ENCODE measurements around the gene DISC1.

Gene DISC1

DNA sequence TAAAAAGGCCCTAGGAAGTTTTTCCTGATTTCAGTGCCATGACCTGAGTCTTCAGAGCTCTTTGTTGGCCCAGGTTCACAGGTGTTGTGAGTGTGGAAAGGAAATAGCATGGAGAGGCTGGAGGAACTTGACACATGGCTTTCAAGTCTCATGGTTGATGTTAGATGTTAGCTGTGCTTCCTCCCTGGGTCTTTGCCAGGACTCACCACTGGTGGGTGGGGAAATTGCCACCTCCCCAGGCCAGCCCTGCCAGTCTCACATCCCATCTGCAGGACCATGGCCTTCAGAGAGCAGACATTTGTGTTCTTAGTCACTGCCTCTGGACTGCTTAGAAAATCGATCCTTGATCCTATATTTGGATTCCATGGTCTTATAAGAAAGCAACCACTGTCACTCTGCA lies 383.2 kb downstream of the DISC1 start:
- no peak for DNase-seq (ENCODE audit: low read depth)

DNA sequence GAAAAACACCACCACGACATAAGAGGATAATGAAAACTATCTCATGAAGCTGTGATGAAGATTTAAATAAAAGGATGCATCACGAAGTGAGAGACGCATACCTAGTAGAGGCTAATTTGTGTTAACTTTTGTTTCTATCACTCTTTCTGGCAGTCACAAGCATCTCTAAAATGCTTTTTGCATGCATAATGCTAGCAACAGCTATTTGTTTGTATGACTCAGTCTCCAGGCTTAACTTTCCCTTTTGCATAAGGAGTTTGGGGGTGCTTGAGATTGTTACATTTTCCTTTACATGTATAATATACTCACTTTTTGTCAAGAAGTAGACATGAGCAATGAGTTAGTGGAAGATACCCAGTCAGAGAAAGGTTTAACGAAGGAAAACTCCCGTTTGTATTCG lies 385.4 kb downstream of the DISC1 start:
- DNase-seq (ENCODE audit: low read depth), result no peak

- no peak for DNase-seq (ENCODE audit: low read depth)
Observed at GRCh38 chr1:232012773-232013386, 386.3 kb downstream of the DISC1 start.

DNA sequence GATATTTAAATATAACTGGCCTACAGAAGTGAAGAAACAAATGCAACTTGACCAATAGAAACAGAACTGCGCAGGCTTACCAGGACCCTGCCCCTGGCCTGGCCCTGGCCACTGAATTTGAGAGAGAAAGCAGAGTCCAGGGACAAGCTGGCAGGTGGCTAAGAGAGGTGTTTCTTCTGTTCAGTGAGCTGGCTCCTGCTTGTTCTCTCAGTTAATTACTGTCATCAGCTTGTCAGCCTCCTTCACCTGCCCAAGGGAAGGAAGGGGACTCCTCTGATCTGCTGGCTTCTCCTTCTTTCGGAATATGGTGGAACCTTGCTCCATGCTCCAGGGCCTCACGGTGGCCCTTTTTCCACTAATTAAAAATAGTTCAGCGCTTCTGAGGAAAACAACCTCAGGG lies 388.4 kb downstream of the DISC1 start:
- DNase-seq (ENCODE audit: low read depth), result no peak

DNA sequence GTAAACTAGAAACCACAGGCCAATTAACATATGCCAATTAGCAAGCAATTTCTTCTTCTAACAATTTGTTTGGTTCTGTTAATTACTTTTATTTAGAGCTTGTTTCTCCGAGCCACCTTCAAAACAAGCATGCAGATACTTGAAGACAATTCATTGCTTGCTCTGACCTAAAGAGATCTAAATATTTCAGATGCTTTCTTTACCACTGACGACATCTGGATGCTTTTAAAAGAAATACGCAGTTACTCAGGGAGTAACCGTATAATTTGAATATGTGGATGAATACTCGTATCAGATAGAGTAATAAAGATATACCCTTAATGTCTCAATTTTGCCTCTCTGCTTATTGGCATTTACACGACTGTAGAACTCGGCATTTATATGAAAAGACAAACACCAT lies 390.0 kb downstream of the DISC1 start:
- DNase-seq (ENCODE audit: low read depth), result no peak

- no peak for DNase-seq (ENCODE audit: low read depth)
Observed at GRCh38 chr1:232017057-232017456, 390.5 kb downstream of the DISC1 start.

- DNase-seq (ENCODE audit: low read depth), result no peak
Observed at GRCh38 chr1:232017759-232018158, 391.2 kb downstream of the DISC1 start.

DNA sequence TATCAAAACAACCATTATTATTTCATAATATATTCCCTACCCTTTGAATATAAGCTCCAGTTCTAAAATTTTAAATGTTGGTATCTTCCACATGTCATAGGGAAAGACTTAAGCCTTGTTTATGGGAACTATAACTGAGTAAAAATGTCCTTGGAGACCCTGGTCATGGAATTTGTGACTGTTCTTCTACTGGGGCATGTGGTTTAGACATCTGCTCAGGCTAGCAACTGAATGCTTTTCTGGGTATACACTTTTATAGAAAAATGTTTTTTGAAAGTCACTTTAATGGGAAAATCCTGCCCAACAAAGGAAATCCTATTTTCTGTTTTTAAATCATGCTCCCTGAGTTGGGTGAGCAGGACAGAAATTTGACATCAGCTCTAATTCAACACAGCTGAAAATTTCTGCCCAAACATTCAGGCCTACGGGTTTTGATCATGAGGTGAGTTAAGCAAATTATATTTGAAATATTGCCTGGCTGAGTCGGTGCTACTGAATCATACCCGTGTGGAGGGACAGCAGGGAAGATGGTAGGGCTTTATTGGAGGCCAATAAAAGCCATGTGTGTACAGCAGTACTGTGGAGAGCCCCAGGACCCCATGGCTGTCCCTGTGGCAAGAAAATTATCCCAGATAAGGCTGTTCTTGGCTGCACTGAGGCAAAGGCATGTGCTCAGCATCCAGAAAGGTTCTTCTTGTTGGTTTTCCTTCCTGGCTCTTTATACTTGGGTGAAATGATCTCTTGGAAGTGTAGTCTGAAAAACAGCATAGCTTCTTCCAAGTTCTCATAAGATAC lies 391.8 kb downstream of the DISC1 start:
- DNase-seq (ENCODE audit: low read depth), result no peak

- no peak for DNase-seq (ENCODE audit: low read depth)
Observed at GRCh38 chr1:232019026-232019340, 392.4 kb downstream of the DISC1 start.

DNA sequence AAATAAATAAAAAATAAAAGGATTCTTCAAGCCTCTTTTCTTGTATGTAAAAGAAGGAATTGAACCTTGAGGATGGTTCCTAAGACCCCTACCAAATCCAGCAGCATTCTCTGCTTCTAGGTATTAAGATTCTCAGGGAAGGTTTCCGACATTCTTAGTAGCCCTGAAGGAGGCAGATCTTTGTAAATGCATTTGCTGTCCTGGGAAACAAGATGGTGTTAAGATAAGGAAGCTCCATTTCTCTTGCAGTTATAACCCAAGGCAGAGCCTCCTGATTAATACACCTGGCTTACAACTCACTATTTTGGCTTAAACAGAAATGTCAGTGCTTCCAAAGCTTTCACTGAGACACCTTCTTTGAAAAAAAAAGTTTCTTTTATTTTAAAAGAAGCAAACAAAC lies 393.8 kb downstream of the DISC1 start:
- no peak for DNase-seq (ENCODE audit: low read depth)

DNA sequence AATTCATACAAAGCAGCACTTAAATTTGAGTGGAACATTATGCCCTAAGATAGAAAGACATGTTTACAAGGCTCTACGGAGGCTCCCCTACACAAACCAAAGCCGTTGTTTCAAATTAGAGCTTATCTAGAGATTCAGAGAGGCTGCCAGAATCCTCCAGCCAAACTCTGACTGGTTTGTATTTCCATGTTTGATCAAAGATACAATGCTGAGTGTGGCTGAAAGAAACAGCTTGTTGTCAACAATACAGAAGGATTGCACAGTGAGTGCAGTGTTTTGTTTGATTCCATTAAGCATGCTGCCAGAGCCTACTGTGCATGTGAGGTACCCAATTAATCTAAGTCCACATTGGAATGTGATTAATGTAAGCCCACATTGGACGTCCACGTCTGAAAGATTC lies 402.7 kb downstream of the DISC1 start:
- DNase-seq (ENCODE audit: low read depth), result no peak

DNA sequence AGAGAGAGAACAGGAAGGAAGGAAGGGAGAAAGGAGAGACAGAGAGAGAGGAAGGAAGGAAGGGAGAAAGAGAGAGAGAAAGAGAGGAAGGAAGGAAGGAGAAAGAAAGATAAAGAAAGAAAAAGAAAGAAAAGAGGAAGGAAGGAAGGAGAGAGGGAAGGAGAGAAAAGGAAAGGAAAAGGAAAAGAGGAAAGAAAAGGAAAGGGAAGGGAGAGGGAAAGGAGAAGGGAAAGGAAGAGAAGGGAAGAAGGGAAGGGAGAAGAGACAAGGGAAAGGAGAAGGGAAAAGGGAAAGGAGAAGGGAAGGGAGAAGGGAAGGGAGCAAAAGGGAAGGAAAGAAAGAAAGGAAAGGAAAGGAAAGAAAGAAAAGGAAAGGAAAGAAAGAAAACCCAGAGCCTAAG lies 404.6 kb downstream of the DISC1 start:
- DNase-seq (ENCODE audit: low read depth), result no peak

GRCh38 chr1:232033285-232033684 lies 406.7 kb downstream of the DISC1 start:
- no peak for DNase-seq (ENCODE audit: low read depth)

- DNase-seq (ENCODE audit: low read depth), result no peak
Observed at GRCh38 chr1:232034556-232034955, 408.0 kb downstream of the DISC1 start.

DNA sequence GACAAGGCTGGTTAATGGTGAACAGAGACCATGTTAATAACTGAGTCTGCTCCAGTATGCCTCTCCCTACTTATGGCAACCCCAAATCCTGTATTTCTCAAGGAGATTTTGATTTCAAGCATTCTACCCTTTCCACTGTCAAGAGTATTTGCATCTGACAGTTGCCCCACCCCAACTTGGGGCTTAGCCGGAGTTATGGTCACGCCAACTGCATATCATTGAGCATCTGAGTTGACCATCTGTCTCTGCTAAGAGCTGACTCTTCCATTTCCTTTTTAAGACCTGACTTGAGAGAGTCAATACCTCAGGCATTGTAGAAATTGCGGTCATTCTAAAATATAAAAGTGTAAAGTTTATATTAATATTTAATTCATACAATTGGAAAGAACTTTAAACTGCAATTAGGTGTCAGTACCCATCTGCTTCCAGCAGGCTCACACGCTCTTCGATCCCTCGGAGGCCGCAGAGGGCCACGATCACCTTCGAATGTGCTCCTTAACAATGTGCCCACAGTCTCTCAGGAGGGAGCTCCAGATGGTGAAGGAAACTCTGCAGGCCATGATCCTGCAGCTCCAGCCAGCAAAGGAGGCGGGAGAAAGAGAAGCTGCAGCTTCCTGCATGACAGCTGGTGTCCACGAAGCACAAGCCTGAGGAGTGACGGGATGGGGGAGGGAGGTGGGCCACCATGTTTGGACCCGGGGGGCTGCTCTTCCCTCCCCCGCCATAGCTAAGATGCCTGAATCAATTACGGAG lies 409.8 kb downstream of the DISC1 start:
- no peak for DNase-seq (ENCODE audit: low read depth)

DNA sequence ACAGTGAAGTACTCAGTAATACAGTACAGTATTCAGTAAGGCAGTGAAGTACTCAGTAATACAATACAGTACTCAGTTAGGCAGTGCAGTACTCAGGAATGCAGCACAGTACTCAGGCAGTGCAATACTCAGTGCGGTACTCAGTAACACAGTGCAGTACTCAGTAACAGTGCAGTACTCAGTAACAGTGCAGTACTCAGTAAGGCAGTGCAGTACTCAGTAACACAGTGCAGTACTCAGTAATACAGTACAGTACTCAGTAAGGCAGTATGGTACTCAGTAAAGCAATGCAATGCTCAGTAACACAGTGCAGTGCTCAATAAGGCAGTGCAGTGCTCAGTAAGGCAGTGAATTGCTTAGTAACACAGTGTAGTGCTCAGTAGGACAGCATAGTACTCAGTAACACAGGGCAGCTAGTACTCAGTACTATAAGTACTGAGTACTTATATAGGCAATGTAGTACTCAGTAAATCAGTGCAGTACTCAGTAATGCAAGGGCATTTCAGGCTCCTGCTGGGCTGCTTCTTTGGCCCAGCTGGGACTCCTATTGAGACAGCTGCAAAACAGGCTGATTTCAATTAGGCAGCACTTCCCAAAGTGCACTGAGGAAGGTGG lies 411.3 kb downstream of the DISC1 start:
- DNase-seq (ENCODE audit: low read depth), result no peak

DNA sequence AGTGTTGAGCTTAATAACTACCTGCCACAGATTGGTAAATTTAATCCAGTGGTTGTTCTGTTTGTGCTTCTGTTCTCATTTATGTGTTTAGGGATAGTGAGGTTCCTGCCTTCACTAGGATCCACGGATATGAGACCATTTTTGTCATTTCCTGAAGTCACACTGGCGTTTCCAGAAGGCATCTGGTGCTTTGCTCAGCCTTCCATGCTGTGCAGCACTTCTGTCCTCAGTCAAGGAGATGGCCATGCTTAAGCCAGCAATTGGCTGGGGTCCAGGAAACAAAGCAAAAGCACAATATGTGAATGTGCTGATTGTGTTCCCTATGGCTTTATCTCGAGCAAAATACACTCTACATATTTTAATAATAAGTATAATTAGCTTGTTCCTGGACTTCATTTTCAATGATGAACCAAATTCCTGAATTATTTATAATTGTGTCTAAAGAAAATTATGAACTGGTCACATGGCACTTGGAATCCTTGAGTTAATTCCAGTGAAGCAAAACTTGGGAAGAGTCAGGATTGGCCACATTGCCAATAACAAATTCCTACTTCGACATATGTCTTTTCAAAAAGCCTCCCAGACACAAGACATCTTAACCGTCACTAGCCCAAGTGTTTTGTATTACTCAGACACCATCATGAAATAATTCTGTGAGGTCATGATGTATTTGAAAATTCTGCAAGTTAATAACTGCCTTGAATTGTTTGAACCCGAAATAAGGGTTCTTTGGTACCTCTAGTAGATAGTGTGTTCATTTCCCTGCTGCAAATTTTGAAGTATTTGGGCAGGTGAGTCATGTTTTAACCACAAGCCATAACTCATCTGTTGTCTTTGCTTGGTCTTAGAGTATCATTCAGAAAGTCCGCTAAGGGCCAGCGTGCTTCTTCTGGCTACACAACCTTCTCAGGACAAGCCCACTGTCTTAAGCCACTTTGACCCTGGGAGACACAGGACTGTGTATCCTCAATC lies 412.4 kb downstream of the DISC1 start:
- DNase-seq (ENCODE audit: low read depth), result no peak

DNA sequence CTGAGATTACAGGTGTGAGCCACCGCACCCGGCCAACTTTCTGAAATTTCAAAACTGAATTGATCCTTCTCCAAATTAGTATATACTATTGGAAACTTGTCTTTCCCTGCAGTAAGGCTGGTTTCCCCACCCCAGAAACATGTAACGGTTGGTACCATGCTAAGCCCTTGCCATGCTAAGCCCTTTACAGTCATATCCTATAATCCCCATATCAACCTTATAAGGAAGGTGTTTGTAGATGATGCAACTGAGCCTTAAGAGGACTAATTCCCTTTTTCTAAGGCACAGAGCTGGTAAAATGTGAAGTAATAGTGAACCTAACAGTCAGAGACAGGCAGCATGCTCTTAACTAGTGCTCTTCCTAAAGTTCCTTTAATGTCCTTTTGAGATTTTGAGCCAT lies 413.7 kb downstream of the DISC1 start:
- DNase-seq (ENCODE audit: low read depth), result no peak

DNA sequence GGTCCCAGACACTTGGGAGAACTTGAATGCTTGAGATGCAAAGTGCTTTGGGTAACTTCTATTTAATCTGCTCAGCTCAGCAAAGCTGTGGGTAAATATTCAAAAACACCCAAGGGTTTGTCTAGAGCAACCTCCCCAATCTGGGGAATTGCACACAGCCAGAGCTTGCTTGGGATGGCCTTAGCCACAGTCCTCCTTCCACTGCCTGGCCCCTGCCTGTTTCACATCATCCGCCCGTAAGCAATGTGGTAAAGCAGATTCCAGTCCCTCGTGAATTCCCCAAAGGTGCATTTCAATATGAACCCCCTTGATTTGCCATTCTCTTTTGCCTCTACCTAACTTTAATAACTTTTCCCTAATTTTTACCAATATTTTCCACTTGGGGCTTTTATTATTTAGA lies 418.1 kb downstream of the DISC1 start:
- DNase-seq (ENCODE audit: low read depth), result no peak

- no peak for DNase-seq (ENCODE audit: low read depth)
Observed at GRCh38 chr1:232045139-232045994, 418.8 kb downstream of the DISC1 start.
